Panc1 (cell line): Measurements from ENCODE around the gene AK6. TPM values are rescaled to one million over a fixed set of nuclear protein-coding genes. Genes with fewer than 3 reads are reported as not detected.

ENCODE experiments used
- ATAC-seq: fragments of 200-7000 bp; cut with Tn5 transposase; 2 replicates; pipeline ENCODE4 v1.9.1; 2020; ENCODE audit warnings: mild to moderate bottlenecking, moderate library complexity
- BruUV-seq: library from RNA; stranded (reverse); fragments of 400-500 nt; replicated peaks from 2 replicates; lab custom pipeline; 2021; lab: Mats Ljungman, UMichigan
- CTCF ChIA-PET: fragments of 300-600 bp; sonication (Branson Sonifier 250); formaldehyde crosslinking; loops from one replicate; lab custom pipeline; 2022; ENCODE audit warnings: antibody characterized with exemption; lab: Charles Lee
- POLR2A ChIA-PET: fragments of 300-600 bp; sonication (Branson Sonifier 250); formaldehyde crosslinking; loops from one replicate; lab custom pipeline; 2022; ENCODE audit warnings: antibody characterized with exemption; lab: Charles Lee
- DNase-seq: peaks from one replicate; pipeline ENCODE4 v3.0.0-alpha.2; 2010; ENCODE audit warnings: low read depth, low spot score
- H3K27ac ChIP-seq: 2 replicates; pipeline ENCODE4 v1.5.1; 2011; ENCODE audit warnings: mild to moderate bottlenecking, low read length, inconsistent platforms
- H3K27me3 ChIP-seq: fragments of 200-500 bp; sonication (Bioruptor generic); 2 replicates; pipeline ENCODE4 v1.6.0; 2014; ENCODE audit warnings: low read length, inconsistent platforms; ENCODE audit not compliant: control insufficient read depth, insufficient read depth
- H3K36me3 ChIP-seq: fragments of 200-500 bp; sonication (Bioruptor generic); 2 replicates; pipeline ENCODE4 v1.5.1; 2014; ENCODE audit warnings: inconsistent platforms, mild to moderate bottlenecking, low read length, moderate library complexity; ENCODE audit not compliant: control insufficient read depth, insufficient read depth
- H3K4me1 ChIP-seq: 2 replicates; pipeline ENCODE4 v1.5.1; 2011; ENCODE audit warnings: inconsistent platforms, mild to moderate bottlenecking, low read length, moderate library complexity; ENCODE audit not compliant: control insufficient read depth, insufficient read depth
- H3K4me3 ChIP-seq, 2 experiments: 2 replicates each; pipeline ENCODE4 v1.5.1; 2011 to 2012; ENCODE audit warnings: low read depth in 2 of 2, low read length in 2 of 2, mild to moderate bottlenecking in 2 of 2, inconsistent platforms in 1 of 2, moderate library complexity in 1 of 2
- H3K9me3 ChIP-seq: fragments of 200-500 bp; sonication (Bioruptor generic); 2 replicates; pipeline ENCODE4 v1.5.1; 2014; ENCODE audit warnings: low read depth, mild to moderate bottlenecking, inconsistent platforms, low read length, moderate library complexity; ENCODE audit not compliant: control insufficient read depth, insufficient read depth
- CTCF ChIP-seq: fragments of 450-650 bp; IDR thresholded peaks from 2 replicates; pipeline ENCODE4 v1.5.1; 2017; ENCODE audit warnings: mild to moderate bottlenecking
- POLR2AphosphoS5 ChIP-seq: IDR thresholded peaks from 2 replicates; pipeline ENCODE4 v1.6.1; 2012; ENCODE audit warnings: mild to moderate bottlenecking, low read depth, low read length, moderate library complexity
- REST ChIP-seq, 2 experiments: IDR thresholded peaks; 2 replicates each; pipeline ENCODE4 v1.6.1; 2011 to 2012; ENCODE audit warnings: low read depth in 2 of 2, control low read depth in 1 of 2, low read length in 1 of 2, mild to moderate bottlenecking in 1 of 2, moderate library complexity in 1 of 2; ENCODE audit not compliant: insufficient read depth in 1 of 2
- SIN3A ChIP-seq: IDR thresholded peaks from 2 replicates; pipeline ENCODE4 v1.6.1; 2012; ENCODE audit warnings: low read depth, mild to moderate bottlenecking, low read length, moderate library complexity, borderline replicate concordance; ENCODE audit not compliant: insufficient read depth
- TCF7L2 ChIP-seq: IDR thresholded peaks from 2 replicates; pipeline ENCODE4 v1.6.1; 2011; ENCODE audit warnings: mild to moderate bottlenecking, low read depth, low read length, inconsistent platforms
- in situ Hi-C: cut with HindIII; loops from 2 replicates; pipeline ENCODE4 v1.10.0; 2016; ENCODE audit warnings: low sequenced_read_pairs, low pct_unique_long_range_greater_than_20kb
- intact Hi-C: fragments of 100-400 bp; cut with micrococcal nuclease; formaldehyde crosslinking; loops from one replicate; pipeline ENCODE4 v1.10.0; 2022; ENCODE audit not compliant: unreplicated experiment
- total RNA-seq: library from RNA; stranded (reverse); gene quantifications from one replicate; pipeline ENCODE4 v1.2.1, GENCODE V29; 2021; ENCODE audit not compliant: unreplicated experiment

Gene AK6
- total RNA-seq, 1 experiment from 2014 or later = 61.3 TPM

- POLR2A ChIA-PET = interaction anchor here (0.7 kb wide), 2 partner anchors 29 to 223 kb away, joined by 6 to 7 read pairs; no protein-coding TSS in a partner anchor
- TF ChIP-seq POLR2AphosphoS5 (no peak), SIN3A (no peak), REST (IDR thresholded peaks at IDR 0.05; ENCODE audit: insufficient read depth in 1 of 2, low read depth in 2 of 2, low read length in 1 of 2) (no peak), TCF7L2 (no peak), CTCF (no peak)
- CTCF ChIA-PET = no interaction called here
- Histone ChIP-seq H3K27ac (no peak overlapping the region), H3K9me3 (no peaks in the 10 kb centered on the region), H3K4me3 (no peak overlapping the region), H3K4me1 (no peaks in the 10 kb centered on the region), H3K36me3 (no peaks in the 10 kb centered on the region), H3K27me3 (no peaks in the 10 kb centered on the region)
- BruUV-seq = no TSS peak
- DNase-seq (no peak), ATAC-seq (no peak)
- in situ Hi-C loops = no loop called here
- intact Hi-C loops = no loop called here
These were observed 53.3 kb downstream of the AK6 start for GRCh38 chr5:69315972-69316371.

GRCh38 chr5:69313428-69313827 lies 55.9 kb downstream of the AK6 start:
- Histone ChIP-seq H3K27ac (no peak overlapping the region), H3K27me3 (no peaks in the 10 kb centered on the region), H3K36me3 (no peaks in the 10 kb centered on the region; the same call in 1 of the 2 replicates), H3K9me3 (no peaks in the 10 kb centered on the region), H3K4me3 (no peak overlapping the region), H3K4me1 (no peaks in the 10 kb centered on the region)
- no peak for TF ChIP-seq REST (IDR thresholded peaks at IDR 0.05; ENCODE audit: insufficient read depth in 1 of 2, low read depth in 2 of 2, low read length in 1 of 2)
- ChIA-PET CTCF (no interaction called here), POLR2A (no interaction called here)
- intact Hi-C loops (no loop called here), in situ Hi-C loops (no loop called here)
- BruUV-seq = no TSS peak
- no peak for ATAC-seq
- no peak for DNase-seq
